HG03571 (cell line): ENCODE results near the gene AP2A2.
"Not testable (repeated sequence)": the region's sequence is repeated elsewhere in the genome, so short reads cannot be mapped to it uniquely, and the experiment has no call there.

Source experiments
- ATAC-seq: cut with Tn5 transposase; IDR thresholded peaks from one replicate; pipeline ENCODE4 v1.9.1; 2021; ENCODE audit not compliant: unreplicated experiment

Gene AP2A2

DNA sequence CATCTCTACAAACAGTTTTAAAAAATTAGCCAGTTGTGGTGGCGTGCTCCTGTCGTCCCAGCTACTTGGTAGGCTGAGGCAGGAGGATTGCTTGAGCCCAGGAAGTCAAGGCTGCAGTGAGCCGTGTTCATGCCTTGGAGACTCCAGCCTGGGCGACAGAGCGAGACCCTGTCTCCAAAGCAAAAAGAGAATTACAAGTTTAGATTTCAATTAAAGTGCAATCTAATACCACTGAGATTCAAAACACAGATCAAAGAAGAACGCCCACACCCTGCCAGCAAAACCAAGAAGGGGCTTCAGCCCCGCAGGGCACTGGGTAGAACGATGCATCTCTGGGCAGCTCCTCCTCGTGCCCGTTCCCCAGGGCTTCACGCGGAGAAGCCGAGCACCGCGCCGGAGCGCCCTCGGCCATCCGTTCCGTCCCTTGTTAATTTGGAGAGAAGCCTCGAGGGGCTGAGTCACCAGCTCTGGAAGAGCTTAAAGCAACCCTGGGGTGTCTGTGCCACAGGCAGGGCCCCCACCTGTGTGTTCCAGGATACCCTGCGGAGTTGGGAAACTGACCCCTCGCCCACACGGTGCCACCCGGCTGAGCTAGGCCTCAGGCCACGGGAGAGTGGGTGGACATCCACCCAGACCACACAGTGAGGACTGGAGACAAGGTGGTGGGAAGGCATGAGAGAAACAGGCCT lies 47.0 kb downstream of the AP2A2 start:
- no peak for ATAC-seq

DNA sequence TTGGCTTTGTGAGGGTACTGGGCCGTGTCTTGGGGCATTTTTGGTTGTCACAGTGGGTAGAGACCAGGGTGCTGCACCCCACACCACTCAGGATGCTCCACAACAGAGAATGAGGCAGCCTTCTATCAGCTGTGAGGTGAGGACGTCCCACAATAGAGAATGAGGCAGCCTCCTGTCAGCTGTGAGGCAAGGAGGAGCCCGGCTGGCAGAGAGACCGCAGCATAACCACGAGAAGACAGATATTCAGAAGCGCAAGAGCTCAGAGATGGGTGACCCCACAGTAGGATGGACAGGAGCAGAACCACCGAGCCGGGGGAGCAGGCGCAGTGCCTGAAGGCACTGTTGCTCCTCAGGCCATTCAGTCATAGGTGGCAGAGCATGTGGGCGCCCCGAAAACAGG lies 47.6 kb downstream of the AP2A2 start:
- no peak for ATAC-seq

DNA sequence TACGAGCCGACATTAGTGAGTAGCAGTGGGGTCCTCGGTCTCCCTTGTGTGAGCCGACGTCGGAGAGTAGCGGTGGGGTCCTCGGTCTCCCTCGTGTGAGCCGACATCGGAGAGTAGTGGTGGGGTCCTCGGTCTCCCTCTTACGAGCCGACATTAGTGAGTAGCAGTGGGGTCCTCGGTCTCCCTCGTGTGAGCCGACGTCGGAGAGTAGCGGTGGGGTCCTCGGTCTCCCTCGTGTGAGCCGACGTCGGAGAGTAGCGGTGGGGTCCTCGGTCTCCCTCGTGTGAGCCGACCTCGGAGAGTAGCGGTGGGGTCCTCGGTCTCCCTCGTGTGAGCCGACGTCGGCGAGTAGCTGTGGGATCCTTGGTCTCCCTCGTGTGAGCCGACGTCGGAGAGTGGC lies 49.7 kb downstream of the AP2A2 start:
- ATAC-seq = not testable (repeated sequence)

- ATAC-seq = no peak
These were observed 50.2 kb downstream of the AP2A2 start for GRCh38 chr11:975827-976226.

GRCh38 chr11:976431-977160 lies 50.9 kb downstream of the AP2A2 start:
- ATAC-seq = no peak

- no peak for ATAC-seq
These were observed 52.4 kb downstream of the AP2A2 start for GRCh38 chr11:977830-978720.

- ATAC-seq = no peak
These were observed 53.1 kb downstream of the AP2A2 start for GRCh38 chr11:978781-979180.

- ATAC-seq = no peak
These were observed 55.0 kb downstream of the AP2A2 start for GRCh38 chr11:980438-981357.

DNA sequence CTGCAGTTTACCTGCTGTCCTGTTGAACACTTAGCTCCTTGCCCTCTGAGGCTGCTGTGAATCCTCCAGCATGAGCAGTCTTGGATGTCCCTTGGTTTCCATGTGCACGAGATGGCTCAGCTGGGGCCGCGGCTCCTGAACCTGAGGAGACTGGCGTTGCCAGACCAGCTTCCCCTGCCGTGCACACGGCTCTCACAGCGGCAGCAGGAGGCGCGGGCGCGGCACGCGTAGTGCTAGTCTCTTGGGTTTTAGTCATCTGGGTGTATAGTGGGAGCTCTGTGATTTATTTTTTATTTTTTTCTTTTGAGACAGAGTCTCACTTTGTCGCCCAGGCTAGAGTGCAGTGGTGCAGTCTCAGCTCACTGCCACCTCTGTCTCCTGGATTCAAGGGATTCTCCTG lies 56.1 kb downstream of the AP2A2 start:
- ATAC-seq = no peak

- ATAC-seq = no peak
These were observed 58.9 kb downstream of the AP2A2 start for GRCh38 chr11:984546-984945.

- no peak for ATAC-seq
These were observed 59.7 kb downstream of the AP2A2 start for GRCh38 chr11:985406-985805.

DNA sequence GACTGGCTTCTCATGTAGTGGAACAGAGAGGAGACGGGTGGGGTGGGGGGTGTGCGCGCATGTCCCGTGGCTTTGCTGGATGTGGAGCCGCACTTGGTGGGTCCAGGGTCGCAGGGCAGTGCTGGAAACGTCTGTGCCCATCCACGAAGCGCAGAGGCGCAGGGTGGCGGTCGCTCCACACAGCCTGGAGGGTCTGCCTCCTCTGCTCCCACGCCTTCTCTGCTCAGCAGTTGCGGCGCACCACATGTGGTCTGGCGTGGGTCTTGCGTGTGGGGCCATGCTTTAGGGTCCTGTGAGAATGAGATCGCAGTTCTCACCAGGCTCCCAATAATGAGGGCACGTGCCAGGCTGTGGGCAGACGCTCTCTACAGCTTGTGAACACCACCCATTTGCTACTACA lies 60.2 kb downstream of the AP2A2 start:
- no peak for ATAC-seq

GRCh38 chr11:986270-986951 lies 60.7 kb downstream of the AP2A2 start:
- no peak for ATAC-seq

DNA sequence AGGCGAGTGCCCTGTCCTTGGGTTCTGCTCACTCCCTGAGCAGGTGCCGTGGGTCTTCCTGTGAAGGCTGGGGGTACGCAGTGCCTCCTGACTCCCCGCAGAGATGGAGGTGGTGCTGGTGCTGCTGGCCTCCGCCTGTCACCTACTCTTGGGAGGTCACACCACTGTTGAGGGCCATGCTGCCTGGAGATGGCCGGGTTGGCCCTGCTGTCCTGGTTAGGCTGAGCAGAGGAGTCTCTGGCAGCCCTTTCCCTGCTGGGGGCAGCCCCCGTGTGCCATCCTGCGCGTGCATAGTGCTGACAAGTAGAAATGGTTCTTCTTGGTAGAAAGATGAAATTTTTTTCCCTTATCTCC lies 61.3 kb downstream of the AP2A2 start:
- ATAC-seq = no peak

DNA sequence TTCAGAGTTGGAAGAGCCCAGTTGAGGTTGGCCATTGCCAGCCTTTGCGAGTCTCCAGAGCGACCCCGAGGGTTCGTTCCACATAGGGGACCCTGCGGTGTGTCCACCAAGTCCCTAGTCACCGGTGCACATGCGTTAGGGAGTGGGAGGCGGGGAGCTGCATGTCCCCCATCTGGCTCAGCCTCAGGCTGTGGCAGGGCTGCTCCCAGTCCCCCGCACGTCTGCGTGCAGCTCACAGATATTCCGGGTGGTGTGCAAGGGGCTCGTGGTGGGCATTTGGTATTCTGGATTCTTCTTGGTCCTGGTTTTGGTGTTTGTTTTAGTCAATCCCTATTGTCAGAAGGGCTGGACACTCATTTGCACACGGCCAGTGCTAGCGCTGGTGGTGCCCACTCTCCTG lies 62.0 kb downstream of the AP2A2 start:
- no peak for ATAC-seq

DNA sequence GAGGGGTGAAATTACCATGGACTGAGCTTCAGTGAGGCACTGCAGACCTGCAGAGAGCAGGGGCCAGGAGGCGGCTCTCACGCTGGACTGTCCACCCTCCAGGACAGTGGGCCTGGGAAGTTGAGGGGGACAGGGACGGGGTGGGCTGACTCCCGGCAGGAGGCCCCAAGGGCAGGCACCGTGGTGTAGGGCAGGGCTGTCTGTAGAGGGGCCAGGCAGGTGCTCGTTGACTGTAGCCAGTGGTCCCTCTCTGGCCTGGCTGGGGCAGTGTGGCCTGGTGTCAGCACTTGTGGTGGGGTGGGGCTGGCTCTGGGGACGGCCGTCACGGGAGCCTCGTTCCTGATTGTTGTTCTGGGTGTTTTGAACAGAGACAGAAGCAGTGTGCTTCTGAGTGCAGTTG lies 64.4 kb downstream of the AP2A2 start:
- no peak for ATAC-seq

DNA sequence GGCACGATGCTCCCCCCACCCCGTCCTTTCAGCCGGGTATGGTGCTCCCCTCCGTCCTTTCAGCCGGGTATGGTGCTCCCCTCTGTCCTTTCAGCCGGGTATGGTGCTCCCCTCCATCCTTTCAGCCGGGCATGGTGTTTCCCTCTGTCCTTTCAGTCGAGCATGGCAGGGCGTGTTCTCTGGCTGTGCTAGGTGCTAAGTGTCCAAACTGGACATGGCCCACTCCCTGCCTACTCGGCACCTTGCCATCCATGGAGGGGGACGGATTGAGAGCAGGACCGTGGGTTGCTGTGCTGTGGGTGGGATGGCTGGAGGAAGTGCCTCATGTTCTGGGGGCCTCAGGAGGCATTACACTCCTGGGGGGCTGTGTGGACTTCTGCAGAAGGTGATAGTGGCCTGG lies 65.4 kb downstream of the AP2A2 start:
- no peak for ATAC-seq

DNA sequence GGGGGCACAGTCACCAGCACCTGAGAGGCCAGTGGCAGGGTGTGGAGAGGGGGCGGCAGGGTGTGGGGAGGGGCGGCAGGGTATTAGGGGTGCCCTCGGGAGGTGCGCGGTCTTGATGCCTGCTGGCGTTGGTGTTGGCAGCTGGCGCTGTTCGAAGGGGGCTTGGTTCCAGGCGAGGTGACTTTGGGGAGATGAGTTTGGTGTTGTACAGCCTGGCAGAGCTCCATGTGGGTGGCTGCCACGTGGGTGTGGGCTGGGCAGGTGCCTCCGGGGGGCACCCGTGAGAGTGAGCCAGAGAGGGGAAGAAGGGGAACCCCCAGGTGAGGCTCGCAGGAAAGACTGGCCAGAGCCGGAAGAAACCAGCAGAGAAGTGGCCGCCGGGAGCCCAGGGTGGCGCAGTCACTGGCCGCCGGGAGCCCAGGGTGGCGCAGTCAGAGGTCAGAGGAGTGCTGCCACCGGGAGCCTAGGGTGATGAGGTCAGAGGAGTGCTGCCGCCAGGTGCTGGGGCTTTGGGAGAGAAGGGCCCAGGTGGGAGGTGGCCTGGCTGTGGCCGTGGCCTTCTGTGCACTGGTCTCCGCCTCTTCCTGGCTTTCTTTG lies 66.1 kb downstream of the AP2A2 start:
- ATAC-seq = no peak

GRCh38 chr11:992577-992976 lies 66.9 kb downstream of the AP2A2 start:
- no peak for ATAC-seq

DNA sequence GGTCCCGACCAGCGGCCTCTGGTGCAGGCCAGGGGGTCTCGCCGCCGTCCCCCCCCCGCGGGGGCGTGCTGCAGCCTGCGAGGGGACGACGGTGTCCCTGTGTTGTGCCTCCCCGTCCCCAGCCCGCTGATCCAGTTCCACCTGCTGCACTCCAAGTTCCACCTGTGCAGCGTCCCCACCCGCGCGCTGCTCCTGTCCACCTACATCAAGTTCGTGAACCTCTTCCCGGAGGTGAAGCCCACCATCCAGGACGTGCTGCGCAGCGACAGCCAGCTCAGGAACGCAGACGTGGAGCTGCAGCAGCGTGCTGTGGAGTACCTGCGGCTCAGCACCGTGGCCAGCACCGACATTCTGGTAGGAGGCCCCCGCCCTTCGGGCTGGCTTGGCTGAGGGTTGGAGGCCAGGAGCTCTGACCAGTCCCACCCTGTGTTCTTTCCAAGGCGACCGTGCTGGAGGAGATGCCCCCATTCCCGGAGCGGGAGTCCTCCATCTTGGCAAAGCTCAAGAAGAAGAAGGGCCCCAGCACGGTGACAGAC lies 68.0 kb downstream of the AP2A2 start:
- no peak for ATAC-seq
